GM20431 (cell line): ENCODE data around the gene SUV39H1.
"Not testable (repeated sequence)": the region's sequence is repeated elsewhere in the genome, so short reads cannot be mapped to it uniquely, and the experiment has no call there.

ENCODE experiments used
- in situ Hi-C: fragments of 300-500 bp; cut with MseI, MboI; formaldehyde crosslinking; loops from one replicate; pipeline ENCODE4 v1.15.0; 2020; ENCODE audit warnings: low sequenced_read_pairs; ENCODE audit not compliant: unreplicated experiment

SUV39H1 gene

DNA sequence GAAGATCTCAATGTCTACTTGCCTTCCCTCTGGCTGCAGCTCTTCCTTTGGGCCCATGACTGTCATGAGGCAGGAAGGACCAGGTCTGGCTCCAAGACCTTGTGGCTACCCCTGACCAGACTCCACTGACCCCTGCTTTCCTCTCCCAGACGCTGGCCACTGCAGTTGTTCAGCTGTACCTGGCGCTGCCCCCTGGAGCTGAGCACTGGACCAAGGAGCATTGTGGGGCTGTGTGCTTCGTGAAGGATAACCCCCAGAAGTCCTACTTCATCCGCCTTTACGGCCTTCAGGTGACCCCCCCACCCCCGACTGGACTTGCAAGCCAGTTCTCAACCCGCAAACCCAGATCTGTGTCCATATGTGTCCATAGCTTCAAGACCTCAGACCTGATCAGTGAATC, 12.4 kb upstream of the SUV39H1 start:
- in situ Hi-C loops = no loop called here

DNA sequence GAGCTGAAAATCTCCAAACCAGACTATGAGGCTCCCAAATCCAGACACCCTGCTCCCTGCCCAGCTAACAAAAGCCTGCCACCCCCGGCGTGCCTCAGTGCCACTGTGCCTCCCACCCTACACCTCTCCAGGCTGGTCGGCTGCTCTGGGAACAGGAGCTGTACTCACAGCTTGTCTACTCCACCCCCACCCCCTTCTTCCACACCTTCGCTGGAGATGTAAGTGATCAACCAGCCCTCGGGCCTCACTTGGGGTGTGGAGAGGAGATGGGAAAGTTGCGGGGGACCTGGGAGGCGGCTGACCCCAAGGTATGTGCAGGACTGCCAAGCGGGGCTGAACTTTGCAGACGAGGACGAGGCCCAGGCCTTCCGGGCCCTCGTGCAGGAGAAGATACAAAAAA, 11.1 kb upstream of the SUV39H1 start:
- in situ Hi-C loops = no loop called here

- in situ Hi-C loops = no loop called here
Measured at GRCh38 chrX:48688531-48689150, 7.9 kb upstream of the SUV39H1 start.

DNA sequence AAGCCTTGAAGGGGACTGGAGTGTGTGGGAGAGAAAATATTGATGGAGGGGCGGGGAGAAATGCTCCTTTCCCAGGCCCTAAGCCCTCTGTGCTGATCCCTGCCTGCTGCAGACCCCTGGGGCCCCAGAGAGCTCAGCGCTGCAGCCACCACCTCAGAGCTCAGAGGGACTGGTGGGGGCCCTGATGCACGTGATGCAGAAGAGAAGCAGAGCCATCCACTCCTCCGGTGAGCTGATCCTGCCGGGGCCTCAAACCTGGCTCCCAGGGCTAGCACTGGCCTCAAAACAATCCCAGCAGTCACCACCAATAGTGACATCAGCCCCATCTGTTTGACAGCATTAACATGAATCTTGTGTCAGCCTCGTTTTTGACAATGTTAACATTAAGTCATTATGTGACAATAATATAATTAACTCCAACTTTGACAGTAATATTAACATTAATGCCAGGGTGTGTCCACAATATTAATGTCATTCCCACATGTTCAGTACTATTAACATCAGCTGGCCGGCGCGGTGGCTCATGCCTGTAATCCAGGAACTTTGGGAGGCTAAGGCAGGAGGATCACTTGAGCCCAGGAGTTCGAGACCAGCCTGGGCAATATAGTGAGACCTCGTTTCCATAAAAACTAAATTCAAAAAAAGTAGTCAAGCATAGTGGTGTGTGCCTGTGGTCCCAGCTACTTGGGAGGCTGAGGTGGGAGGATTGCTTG, 7.2 kb upstream of the SUV39H1 start:
- in situ Hi-C loops = no loop called here

DNA sequence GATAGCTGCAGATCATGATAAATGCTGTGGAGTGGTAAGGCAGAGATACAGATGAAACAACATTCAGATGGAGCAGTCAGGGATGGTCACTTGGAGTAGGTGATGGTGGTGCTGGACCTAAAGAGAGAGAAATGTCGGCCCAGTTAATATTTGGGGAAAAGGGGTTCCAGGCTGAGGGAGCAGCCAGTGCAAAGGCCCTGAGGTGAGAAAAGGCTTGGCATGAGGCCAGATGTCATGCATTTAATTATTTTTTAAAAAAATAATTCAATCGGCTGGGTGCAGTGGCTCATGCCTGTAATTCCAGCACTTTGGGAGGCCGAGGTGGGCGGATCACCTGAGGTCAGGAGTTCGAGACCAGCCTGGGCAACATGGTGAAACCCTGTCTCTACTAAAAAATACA, 4.8 kb upstream of the SUV39H1 start:
- in situ Hi-C loops = not testable (repeated sequence)

DNA sequence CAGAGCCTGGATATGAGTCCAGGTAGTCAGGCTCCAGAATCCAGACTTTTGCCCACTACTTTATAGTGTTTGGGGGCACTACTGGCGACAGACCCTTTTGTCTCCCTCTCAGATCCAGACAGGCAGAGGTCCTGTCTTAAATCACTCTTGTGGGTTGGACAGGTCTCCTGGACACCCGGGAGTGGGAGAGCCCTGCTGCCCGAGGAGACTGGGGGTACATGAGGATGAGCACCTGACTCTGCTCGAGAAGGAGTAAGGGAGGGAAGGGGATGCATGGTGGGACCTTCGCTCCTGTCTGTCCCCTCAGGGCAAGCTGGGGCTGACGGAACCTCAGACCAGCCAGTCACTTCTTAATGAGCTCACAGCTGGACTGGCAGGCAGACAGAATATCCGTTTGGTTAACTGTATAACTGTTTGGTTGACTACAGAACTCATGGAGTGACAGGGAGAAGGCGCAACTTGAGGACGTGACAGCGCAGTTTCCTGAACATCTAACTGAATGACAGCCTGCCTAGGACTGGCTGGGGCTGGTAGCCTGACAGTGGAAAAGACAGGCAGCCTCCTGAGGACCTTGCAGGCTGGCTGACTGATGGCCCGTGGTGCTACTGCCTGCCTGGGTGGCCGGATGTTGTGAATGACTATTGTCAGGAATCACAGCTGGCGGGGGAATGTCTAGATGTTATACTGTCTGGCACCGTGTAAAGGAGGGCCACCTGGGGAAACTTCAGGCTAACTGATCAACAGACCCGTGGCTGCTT, 1.6 kb upstream of the SUV39H1 start:
- in situ Hi-C loops = no loop called here

- in situ Hi-C loops = no loop called here
Measured at GRCh38 chrX:48695534-48695896, 1.0 kb upstream of the SUV39H1 start.

GRCh38 chrX:48695925-48696300, 621 bp upstream of the SUV39H1 start:
- in situ Hi-C loops = no loop called here

GRCh38 chrX:48696909-48697727, 584 bp downstream of the SUV39H1 start:
- in situ Hi-C loops = no loop called here

GRCh38 chrX:48698306-48698705, 1.8 kb downstream of the SUV39H1 start:
- in situ Hi-C loops = no loop called here

DNA sequence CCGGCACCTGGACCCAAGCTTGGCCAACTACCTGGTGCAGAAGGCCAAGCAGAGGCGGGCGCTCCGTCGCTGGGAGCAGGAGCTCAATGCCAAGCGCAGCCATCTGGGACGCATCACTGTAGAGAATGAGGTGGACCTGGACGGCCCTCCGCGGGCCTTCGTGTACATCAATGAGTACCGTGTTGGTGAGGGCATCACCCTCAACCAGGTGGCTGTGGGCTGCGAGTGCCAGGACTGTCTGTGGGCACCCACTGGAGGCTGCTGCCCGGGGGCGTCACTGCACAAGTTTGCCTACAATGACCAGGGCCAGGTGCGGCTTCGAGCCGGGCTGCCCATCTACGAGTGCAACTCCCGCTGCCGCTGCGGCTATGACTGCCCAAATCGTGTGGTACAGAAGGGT, 3.7 kb downstream of the SUV39H1 start:
- in situ Hi-C loops = no loop called here

- in situ Hi-C loops = no loop called here
Measured at GRCh38 chrX:48700951-48701653, 4.6 kb downstream of the SUV39H1 start.

GRCh38 chrX:48702032-48702431, 5.5 kb downstream of the SUV39H1 start:
- in situ Hi-C loops = no loop called here

DNA sequence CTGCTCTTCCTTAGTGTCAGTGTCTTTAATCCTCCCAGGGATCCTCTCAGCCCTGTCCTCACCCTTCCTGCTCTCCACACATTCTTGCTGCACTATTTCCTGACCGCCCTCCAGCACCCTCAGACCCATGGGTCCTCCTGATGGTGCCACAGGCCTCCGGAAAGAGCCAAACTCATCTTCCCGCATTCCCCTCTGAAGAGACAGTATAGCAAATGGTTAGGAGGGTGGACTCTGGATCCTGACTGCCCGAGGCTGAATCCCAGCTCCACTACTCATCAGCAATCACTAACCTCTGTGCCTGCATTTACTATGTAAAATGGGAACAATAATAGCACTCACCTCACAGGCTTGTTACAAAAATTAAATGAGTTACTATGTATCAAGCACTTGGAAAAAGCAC, 6.2 kb downstream of the SUV39H1 start:
- in situ Hi-C loops = no loop called here

DNA sequence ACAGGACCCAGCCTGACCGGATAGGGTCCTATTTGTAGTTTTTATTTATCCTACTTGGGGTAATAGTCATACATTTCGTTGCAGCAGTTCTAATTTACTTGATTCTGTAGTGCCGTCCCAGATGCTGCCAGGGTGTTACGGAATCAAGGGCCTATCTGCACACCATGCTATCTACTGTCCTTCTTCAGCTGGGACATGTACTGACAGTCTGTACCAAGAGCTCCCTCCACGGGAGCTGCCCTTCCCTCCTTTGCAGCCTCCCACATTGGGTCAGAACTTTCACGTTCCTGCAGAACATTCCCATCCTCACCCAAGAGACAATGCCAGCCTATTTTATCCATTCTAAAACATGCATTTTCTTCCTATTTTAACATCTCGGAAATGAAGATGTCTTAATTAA, 6.7 kb downstream of the SUV39H1 start:
- in situ Hi-C loops = no loop called here

DNA sequence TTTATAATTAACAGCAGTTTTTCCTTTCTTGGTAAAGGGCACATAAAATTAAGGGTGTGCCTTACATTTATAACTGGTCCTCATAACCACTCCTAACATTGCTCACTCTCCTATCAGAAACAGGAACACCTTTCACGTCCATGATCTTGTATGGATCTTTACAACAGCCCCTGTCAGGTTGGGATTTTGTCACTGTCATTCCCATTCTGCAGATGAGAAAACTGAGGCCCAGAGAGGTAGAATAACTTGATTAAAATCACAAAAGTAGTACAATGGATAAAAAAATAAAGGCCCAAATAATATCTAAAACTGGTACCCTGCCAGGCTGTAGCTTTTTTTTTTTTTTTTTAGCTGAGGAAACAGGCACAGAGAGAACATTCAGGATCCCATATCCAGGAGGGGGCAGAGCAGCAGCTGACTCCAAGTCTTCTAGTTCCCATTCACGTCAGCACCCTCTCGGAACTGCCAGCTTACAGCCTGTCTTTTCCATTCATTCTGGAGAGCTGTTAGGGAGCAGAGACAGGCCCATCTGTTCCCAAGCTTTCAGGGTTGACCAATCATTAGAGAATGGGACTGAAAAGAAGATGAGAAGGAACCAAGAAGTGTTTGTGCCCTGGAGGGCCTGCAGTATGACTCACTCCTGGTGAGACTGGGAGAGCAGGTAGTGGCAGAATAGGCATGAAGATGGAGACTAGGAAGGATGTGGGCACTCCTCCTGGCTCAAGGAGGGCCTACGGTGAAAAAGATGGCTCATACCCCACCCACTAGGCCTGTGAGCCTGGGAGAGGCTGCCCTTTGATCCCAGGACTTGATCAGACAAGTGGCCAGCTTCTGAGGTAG, 7.3 kb downstream of the SUV39H1 start:
- in situ Hi-C loops = no loop called here

GRCh38 chrX:48705871-48706270, 9.3 kb downstream of the SUV39H1 start:
- in situ Hi-C loops = no loop called here

GRCh38 chrX:48709522-48710112, 13.1 kb downstream of the SUV39H1 start:
- in situ Hi-C loops = no loop called here
